GM12864 (cell line): ENCODE measurements around the gene SCAANT1.

Experiments used
- DNase-seq: peaks from one replicate; pipeline ENCODE4 v3.0.0-alpha.2; 2011; ENCODE audit warnings: low read depth
- H3K4me3 ChIP-seq: 2 replicates; pipeline ENCODE4 v1.5.1; 2011; ENCODE audit warnings: mild to moderate bottlenecking, low read depth, low read length, control low read depth
- CTCF ChIP-seq: IDR thresholded peaks from 2 replicates; pipeline ENCODE4 v1.5.1; 2011; ENCODE audit warnings: low read depth, mild to moderate bottlenecking, moderate library complexity, low read length, control low read depth, inconsistent platforms; ENCODE audit errors: missing control alignments

SCAANT1 gene

DNA sequence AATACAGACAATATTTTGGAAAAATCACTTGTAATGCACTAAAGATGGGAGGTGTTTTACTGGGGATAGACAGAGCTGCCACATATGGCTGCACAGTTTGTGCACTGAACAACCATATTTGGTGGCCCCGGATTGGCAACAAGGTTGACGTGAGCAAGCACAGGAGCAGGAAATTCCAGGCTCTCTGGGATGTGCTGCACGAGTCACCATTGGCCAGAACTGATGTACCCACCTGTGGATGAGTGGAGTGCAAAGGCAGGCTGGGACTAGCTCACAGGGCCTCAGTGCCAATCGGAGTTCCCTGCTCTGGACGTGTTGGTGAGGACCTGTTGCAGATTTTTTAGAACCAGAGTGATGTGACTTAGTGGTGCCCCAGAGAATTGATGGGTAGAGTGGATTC, 42.0 kb upstream of the SCAANT1 start:
- no peak for TF ChIP-seq CTCF
- no peak overlapping the region for H3K4me3 ChIP-seq
- no peak for DNase-seq

GRCh38 chr3:63952248-63952594, 40.0 kb upstream of the SCAANT1 start:
- DNase-seq, result no peak
- TF ChIP-seq CTCF, result no peak
- H3K4me3 ChIP-seq, result no peak overlapping the region

GRCh38 chr3:63951492-63952247, 39.5 kb upstream of the SCAANT1 start:
- no peak for DNase-seq
- no peak for TF ChIP-seq CTCF
- no peak overlapping the region for H3K4me3 ChIP-seq

DNA sequence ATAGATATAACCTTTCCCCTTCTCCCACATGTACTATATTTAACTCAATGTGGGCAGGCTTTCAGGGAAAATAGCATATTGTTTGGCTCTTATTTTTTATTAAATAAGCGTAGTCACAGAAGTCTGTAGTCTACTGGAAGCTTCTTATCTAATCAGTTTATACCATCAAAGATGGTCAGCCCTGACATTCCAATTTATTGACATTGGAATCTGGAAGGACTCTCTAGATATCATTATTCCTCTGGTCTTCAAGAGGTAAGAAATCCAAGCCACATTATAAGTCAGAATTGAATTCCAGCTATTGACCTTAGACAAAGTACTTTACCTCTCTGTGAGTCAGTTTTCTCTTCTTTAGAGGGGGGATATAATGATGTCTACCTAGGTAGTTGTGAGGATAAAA, 38.5 kb upstream of the SCAANT1 start:
- DNase-seq, result no peak
- no peak for TF ChIP-seq CTCF
- no peak overlapping the region for H3K4me3 ChIP-seq

DNA sequence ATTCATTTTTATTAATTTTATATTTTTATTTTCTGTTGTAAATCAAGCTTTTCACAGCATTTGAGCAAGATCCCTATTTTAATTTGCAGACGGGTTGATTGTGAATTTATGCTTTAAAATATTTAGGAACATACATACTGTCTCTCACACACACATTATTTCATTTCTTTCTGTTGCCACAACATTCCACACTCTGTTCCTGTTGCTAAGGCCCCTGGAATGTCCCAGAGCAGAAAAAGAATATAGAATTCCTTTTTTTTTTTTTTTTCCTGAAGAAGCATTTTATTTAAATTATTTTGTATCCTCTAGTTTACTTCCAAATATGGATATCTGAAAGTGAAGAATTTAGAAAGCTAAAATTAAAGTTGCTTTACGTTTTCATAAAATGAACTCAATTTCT, 36.8 kb upstream of the SCAANT1 start:
- no peak for DNase-seq
- TF ChIP-seq CTCF, result no peak
- H3K4me3 ChIP-seq, result no peak overlapping the region

DNA sequence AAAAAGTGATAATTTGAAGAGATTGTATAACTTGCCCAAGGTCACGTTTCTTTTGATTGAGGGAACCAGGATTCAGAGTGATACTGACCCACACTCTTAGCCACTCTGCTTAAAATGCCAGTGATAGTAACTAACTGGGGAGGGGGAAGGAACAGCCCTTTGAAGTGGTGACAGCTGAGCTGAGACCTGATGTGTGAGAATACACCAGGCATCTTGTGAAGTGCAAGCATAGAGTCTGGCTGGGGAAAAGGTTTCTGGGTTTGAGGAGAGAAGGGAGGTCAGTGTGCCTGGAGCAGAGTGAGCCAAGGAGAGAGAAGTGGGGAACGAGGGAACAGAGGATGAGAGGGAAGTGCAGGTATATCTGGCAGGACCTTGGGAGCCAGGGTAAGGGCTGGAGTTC, 35.4 kb upstream of the SCAANT1 start:
- DNase-seq, result no peak
- no peak overlapping the region for H3K4me3 ChIP-seq
- TF ChIP-seq CTCF, result no peak

GRCh38 chr3:63946753-63947152, 34.6 kb upstream of the SCAANT1 start:
- no peak overlapping the region for H3K4me3 ChIP-seq
- TF ChIP-seq CTCF, result no peak
- no peak for DNase-seq
